ENCODE results near the gene RXRG. TPM values are rescaled to one million over a fixed set of nuclear protein-coding genes. Genes with fewer than 3 reads are reported as not detected.

Gene RXRG
- total and polyA plus RNA-seq, 2 experiments from 2014 or later = not detected

DNA sequence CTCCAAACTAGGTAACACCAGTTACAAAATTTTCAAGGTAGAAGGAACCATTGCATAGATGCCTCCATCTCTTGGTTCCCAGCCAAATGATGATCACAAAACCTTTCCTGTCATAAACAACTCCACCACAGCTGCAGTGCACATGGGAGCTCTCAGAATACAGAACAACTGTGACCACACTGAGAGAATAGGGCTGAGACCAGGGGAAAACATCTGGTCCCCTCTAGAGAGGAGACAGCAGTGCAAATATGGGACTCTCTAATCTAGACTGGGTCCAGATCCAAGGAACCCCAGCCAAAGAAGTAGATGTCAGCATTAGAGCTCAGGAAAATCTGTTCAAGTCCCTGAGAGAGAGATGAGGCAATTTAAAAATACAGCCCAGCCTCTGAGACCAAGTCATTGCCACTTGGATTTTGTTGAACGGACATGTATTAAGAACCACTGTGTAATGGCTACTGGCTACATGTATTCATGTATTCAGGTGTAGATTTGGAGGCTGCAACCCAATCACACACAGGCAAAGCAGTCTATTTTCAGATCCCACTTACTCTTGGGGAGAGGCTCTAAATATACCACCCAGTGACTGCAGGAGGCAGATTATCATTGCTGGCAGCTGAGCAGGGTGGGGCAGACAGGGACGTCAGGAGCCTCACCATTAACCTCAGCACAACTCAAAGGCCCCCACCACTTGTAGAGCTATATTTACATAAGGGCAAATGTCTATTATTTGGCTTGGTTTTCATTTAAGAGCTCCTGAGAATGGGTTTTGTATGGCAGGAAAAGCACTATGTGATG lies 7.6 kb upstream of the RXRG start:
- Histone ChIP-seq H3K9me2 (ENCODE audit: insufficient read depth) (no peaks in the 10 kb centered on the region), H3K27me3 (replicated peaks; ENCODE audit: insufficient read depth) (0 out of 2 replicates have a peak, but pooled peaks cover under 1% of the 10 kb centered on the region), H3K4me2 (ENCODE audit: unreplicated experiment) (no peak overlapping the region), H3K27ac (no peak overlapping the region), H3K9me3 (ENCODE audit: low read depth) (no peaks in the 10 kb centered on the region), H3K79me2 (ENCODE audit: insufficient read depth) (no peaks in the 10 kb centered on the region), H3K4me3 (no peak overlapping the region), H3K4me1 (ENCODE audit: insufficient read depth) (no peaks in the 10 kb centered on the region), H3K9ac (no peak overlapping the region), H3F3A (ENCODE audit: insufficient read depth) (no peaks in the 10 kb centered on the region), H4K20me1 (ENCODE audit: insufficient read depth) (no peaks in the 10 kb centered on the region), H3K36me3 (ENCODE audit: low read depth) (no peaks in the 10 kb centered on the region), H2AFZ (no peak overlapping the region)
- in situ Hi-C loops (cut with MboI) = no loop called here
- 0 to 2% methylated on average over 2 of the region's 2 CpGs for WGBS, 2 experiments (ENCODE audit: low coverage in 1 of 2, low lambda C conversion rate in 2 of 2, missing lambda C conversion rate in 2 of 2)
- no peak for TF ChIP-seq EZH2phosphoT487 (IDR thresholded peaks at IDR 0.05; ENCODE audit: insufficient read depth, low read depth)
- TF ChIP-seq EZH2 (IDR thresholded peaks at IDR 0.05; ENCODE audit: insufficient read depth, poor library complexity, severe bottlenecking) = no peak
- DNase-seq = no peak

GRCh38 chr1:165451691-165452090 lies 6.8 kb upstream of the RXRG start:
- H3K27ac ChIP-seq = no peak overlapping the region
- WGBS, 2 experiments (ENCODE audit: low coverage in 1 of 2, low lambda C conversion rate in 2 of 2, missing lambda C conversion rate in 2 of 2) = 38% methylated on average over 2 of the region's 2 CpGs
- in situ Hi-C loops (cut with MboI) = no loop called here

GRCh38 chr1:165449131-165449530 lies 4.2 kb upstream of the RXRG start:
- no peak overlapping the region for H2AFZ ChIP-seq
- no peaks in the 10 kb centered on the region for H3K79me2 ChIP-seq (ENCODE audit: insufficient read depth)
- no peaks in the 10 kb centered on the region for H4K20me1 ChIP-seq (ENCODE audit: insufficient read depth)
- no peaks in the 10 kb centered on the region for H3K9me3 ChIP-seq (ENCODE audit: low read depth)
- no peaks in the 10 kb centered on the region for H3K4me1 ChIP-seq (ENCODE audit: insufficient read depth)
- peaks cover 23% of the 10 kb centered on the region for H3K27me3 ChIP-seq (replicated peaks; ENCODE audit: insufficient read depth)
- in situ Hi-C loops (cut with MboI) = no loop called here
- no peak overlapping the region for H3K4me2 ChIP-seq (ENCODE audit: unreplicated experiment)
- DNase-seq = no peak
- no peaks in the 10 kb centered on the region for H3K9me2 ChIP-seq (ENCODE audit: insufficient read depth)
- no peaks in the 10 kb centered on the region for H3F3A ChIP-seq (ENCODE audit: insufficient read depth)
- H3K4me3 ChIP-seq = no peak overlapping the region
- no peak overlapping the region for H3K27ac ChIP-seq
- no peak overlapping the region for H3K9ac ChIP-seq
- no peaks in the 10 kb centered on the region for H3K36me3 ChIP-seq (ENCODE audit: low read depth)
- WGBS, 2 experiments (ENCODE audit: low coverage in 1 of 2, low lambda C conversion rate in 2 of 2, missing lambda C conversion rate in 2 of 2) = 0 to 6% methylated on average over 1 of the region's 1 CpG
- TF ChIP-seq EZH2 (IDR thresholded peaks at IDR 0.05; ENCODE audit: insufficient read depth, poor library complexity, severe bottlenecking) = no peak
- TF ChIP-seq EZH2phosphoT487 (IDR thresholded peaks at IDR 0.05; ENCODE audit: insufficient read depth, low read depth) = no peak

More at GRCh38 chr1:165451691-165452090, 6.8 kb upstream of the RXRG start:
- Histone ChIP-seq H4K20me1 (ENCODE audit: insufficient read depth) (no peaks in the 10 kb centered on the region), H3K79me2 (ENCODE audit: insufficient read depth) (no peaks in the 10 kb centered on the region), H3K9me3 (ENCODE audit: low read depth) (no peaks in the 10 kb centered on the region), H3K27me3 (replicated peaks; ENCODE audit: insufficient read depth) (no peaks in the 10 kb centered on the region), H3K4me2 (ENCODE audit: unreplicated experiment) (no peak overlapping the region), H3K9me2 (ENCODE audit: insufficient read depth) (no peaks in the 10 kb centered on the region), H3K36me3 (ENCODE audit: low read depth) (no peaks in the 10 kb centered on the region), H3K4me1 (ENCODE audit: insufficient read depth) (no peaks in the 10 kb centered on the region), H3K4me3 (no peak overlapping the region), H3F3A (ENCODE audit: insufficient read depth) (no peaks in the 10 kb centered on the region), H3K9ac (no peak overlapping the region), H2AFZ (no peak overlapping the region)
- no peak for DNase-seq
- TF ChIP-seq EZH2phosphoT487 (IDR thresholded peaks at IDR 0.05; ENCODE audit: insufficient read depth, low read depth) (no peak), EZH2 (IDR thresholded peaks at IDR 0.05; ENCODE audit: insufficient read depth, poor library complexity, severe bottlenecking) (no peak)

GRCh38 chr1:165445388-165445787 lies 462 bp upstream of the RXRG start:
- Histone ChIP-seq H3K9me3 (ENCODE audit: low read depth) (no peaks in the 10 kb centered on the region), H3K36me3 (ENCODE audit: low read depth) (no peaks in the 10 kb centered on the region), H3K9me2 (ENCODE audit: insufficient read depth) (no peaks in the 10 kb centered on the region), H3K79me2 (ENCODE audit: insufficient read depth) (no peaks in the 10 kb centered on the region), H4K20me1 (ENCODE audit: insufficient read depth) (no peaks in the 10 kb centered on the region), H3F3A (ENCODE audit: insufficient read depth) (no peaks in the 10 kb centered on the region), H3K4me3 (no peak overlapping the region), H2AFZ (no peak overlapping the region), H3K9ac (no peak overlapping the region), H3K27ac (no peak overlapping the region), H3K4me1 (ENCODE audit: insufficient read depth) (no peaks in the 10 kb centered on the region), H3K27me3 (replicated peaks; ENCODE audit: insufficient read depth) (peaks cover 42% of the 10 kb centered on the region), H3K4me2 (ENCODE audit: unreplicated experiment) (no peak overlapping the region)
- WGBS, 2 experiments (ENCODE audit: low coverage in 1 of 2, low lambda C conversion rate in 2 of 2, missing lambda C conversion rate in 2 of 2) = 66 to 72% methylated on average over 4 of the region's 4 CpGs
- DNase-seq = no peak
- in situ Hi-C loops (cut with MboI) = no loop called here
- TF ChIP-seq EZH2phosphoT487 (IDR thresholded peaks at IDR 0.05; ENCODE audit: insufficient read depth, low read depth) (no peak), EZH2 (IDR thresholded peaks at IDR 0.05; ENCODE audit: insufficient read depth, poor library complexity, severe bottlenecking) (no peak)

Measured in GM23248 (cell line).